ENCODE measurements around the gene NRBF2.

DNA sequence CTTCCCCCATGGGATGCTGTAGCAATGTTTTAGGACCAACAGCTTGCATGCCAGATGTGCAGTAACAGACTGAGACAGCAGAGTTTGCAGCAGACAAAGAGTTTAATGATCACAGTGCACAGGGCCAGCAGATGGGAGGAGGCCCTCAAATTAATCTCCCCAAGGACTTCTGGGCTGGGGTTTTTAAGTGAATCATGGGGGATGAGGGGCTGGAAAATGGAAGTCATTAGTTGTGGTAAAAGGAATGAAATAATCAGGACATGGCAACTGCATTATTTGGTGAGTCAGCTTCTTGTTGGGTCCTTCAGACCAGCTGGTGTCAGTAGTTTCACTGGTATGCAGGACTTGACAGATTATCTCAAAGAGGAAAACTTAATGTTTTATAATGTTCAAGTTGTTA is 12.6 kb upstream of the NRBF2 start:
- TF ChIP-seq, protein P1, sequence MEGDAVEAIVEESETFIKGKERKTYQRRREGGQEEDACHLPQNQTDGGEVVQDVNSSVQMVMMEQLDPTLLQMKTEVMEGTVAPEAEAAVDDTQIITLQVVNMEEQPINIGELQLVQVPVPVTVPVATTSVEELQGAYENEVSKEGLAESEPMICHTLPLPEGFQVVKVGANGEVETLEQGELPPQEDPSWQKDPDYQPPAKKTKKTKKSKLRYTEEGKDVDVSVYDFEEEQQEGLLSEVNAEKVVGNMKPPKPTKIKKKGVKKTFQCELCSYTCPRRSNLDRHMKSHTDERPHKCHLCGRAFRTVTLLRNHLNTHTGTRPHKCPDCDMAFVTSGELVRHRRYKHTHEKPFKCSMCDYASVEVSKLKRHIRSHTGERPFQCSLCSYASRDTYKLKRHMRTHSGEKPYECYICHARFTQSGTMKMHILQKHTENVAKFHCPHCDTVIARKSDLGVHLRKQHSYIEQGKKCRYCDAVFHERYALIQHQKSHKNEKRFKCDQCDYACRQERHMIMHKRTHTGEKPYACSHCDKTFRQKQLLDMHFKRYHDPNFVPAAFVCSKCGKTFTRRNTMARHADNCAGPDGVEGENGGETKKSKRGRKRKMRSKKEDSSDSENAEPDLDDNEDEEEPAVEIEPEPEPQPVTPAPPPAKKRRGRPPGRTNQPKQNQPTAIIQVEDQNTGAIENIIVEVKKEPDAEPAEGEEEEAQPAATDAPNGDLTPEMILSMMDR (IDR thresholded peaks at IDR 0.05): no peak
- TF ChIP-seq POLR2AphosphoS5 (IDR thresholded peaks at IDR 0.05): no peak
- no peak for TF ChIP-seq POLR2A (IDR thresholded peaks at IDR 0.05)
